Lower lobe of right lung (tissue), 2 donors: Measurements from ENCODE around the gene CLCA1. TPM values are rescaled to one million over a fixed set of nuclear protein-coding genes. Genes with fewer than 3 reads are reported as not detected.

Experiments
- ATAC-seq, 2 donors: fragments of 200-7000 bp; cut with Tn5 transposase; one replicate each; pipeline ENCODE4 v1.9.1; 2020 to 2022; ENCODE audit warnings: mild to moderate bottlenecking in 2 of 2, moderate library complexity in 2 of 2
- DNase-seq: peaks from one replicate; pipeline ENCODE4 v3.0.0-alpha.2; 2020
- H3K27ac ChIP-seq: fragments of 200-600 bp; one replicate; pipeline ENCODE4 v1.8.0; 2022
- H3K27me3 ChIP-seq: fragments of 200-600 bp; one replicate; pipeline ENCODE4 v1.8.0; 2022; ENCODE audit warnings: low read depth
- H3K36me3 ChIP-seq: fragments of 200-600 bp; one replicate; pipeline ENCODE4 v1.8.0; 2022; ENCODE audit warnings: mild to moderate bottlenecking
- H3K4me1 ChIP-seq: fragments of 200-600 bp; one replicate; pipeline ENCODE4 v1.8.0; 2022
- H3K4me3 ChIP-seq: fragments of 200-600 bp; one replicate; pipeline ENCODE4 v1.8.0; 2022; ENCODE audit warnings: mild to moderate bottlenecking
- H3K9me3 ChIP-seq: fragments of 200-600 bp; one replicate; pipeline ENCODE4 v1.8.0; 2022
- CTCF ChIP-seq: fragments of 200-600 bp; IDR thresholded peaks from one replicate; pipeline ENCODE4 v1.8.0; 2022; ENCODE audit warnings: antibody characterized with exemption, mild to moderate bottlenecking
- intact Hi-C: fragments of 100-400 bp; cut with DNase I; formaldehyde crosslinking; loops from one replicate; pipeline ENCODE4 v1.11.0; 2022
- total RNA-seq: library from RNA; stranded (reverse); fragmentation: NEBNext Ultra II Directional; extraction: Animal tissue kit (Norgen Biotek cat#: 25700); gene quantifications from one replicate; pipeline ENCODE4 v1.2.1, GENCODE V29; 2021
- donor health status: DM: no; HTN: yes; CAD: no; lungs with severe emphysema.

The CLCA1 gene
- total RNA-seq, 1 donor from 2014 or later, result not detected

GRCh38 chr1:86448670-86449069 lies 20.1 kb upstream of the CLCA1 start:
- ATAC-seq (no peak), DNase-seq (no peak)
- Histone ChIP-seq H3K4me1 (no peaks in the 10 kb centered on the region), H3K4me3 (no peak overlapping the region), H3K27me3 (no peaks in the 10 kb centered on the region), H3K36me3 (no peaks in the 10 kb centered on the region), H3K27ac (no peak overlapping the region), H3K9me3 (no peaks in the 10 kb centered on the region)
- TF ChIP-seq CTCF, result no peak
- intact Hi-C loops, result no loop called here

- intact Hi-C loops, result no loop called here
- Histone ChIP-seq H3K4me3 (no peak overlapping the region), H3K36me3 (no peaks in the 10 kb centered on the region), H3K9me3 (no peaks in the 10 kb centered on the region), H3K4me1 (no peaks in the 10 kb centered on the region), H3K27me3 (no peaks in the 10 kb centered on the region), H3K27ac (no peak overlapping the region)
- TF ChIP-seq CTCF, result no peak
- ATAC-seq (no peak), DNase-seq (no peak)
Measured at GRCh38 chr1:86449103-86449502, 19.6 kb upstream of the CLCA1 start.

- H3K27me3 ChIP-seq, result no peaks in the 10 kb centered on the region
- no peak for ATAC-seq
- TF ChIP-seq CTCF, result no peak
- H3K9me3 ChIP-seq, result no peaks in the 10 kb centered on the region
- no peak overlapping the region for H3K4me3 ChIP-seq
- intact Hi-C loops, result no loop called here
- no peak for DNase-seq
- H3K36me3 ChIP-seq, result no peaks in the 10 kb centered on the region
- no peaks in the 10 kb centered on the region for H3K4me1 ChIP-seq
- H3K27ac ChIP-seq, result no peak overlapping the region
Measured at GRCh38 chr1:86450847-86451246, 17.9 kb upstream of the CLCA1 start.

- Histone ChIP-seq H3K27me3 (no peaks in the 10 kb centered on the region), H3K9me3 (no peaks in the 10 kb centered on the region), H3K4me3 (no peak overlapping the region), H3K36me3 (no peaks in the 10 kb centered on the region), H3K27ac (no peak overlapping the region), H3K4me1 (no peaks in the 10 kb centered on the region)
- no peak for TF ChIP-seq CTCF
- no peak for ATAC-seq
- intact Hi-C loops, result no loop called here
- no peak for DNase-seq
Measured at GRCh38 chr1:86453664-86454063, 15.1 kb upstream of the CLCA1 start.

GRCh38 chr1:86455073-86455472 lies 13.7 kb upstream of the CLCA1 start:
- no peak for DNase-seq
- Histone ChIP-seq H3K27me3 (no peaks in the 10 kb centered on the region), H3K27ac (no peak overlapping the region), H3K9me3 (no peaks in the 10 kb centered on the region), H3K4me3 (no peak overlapping the region), H3K4me1 (no peaks in the 10 kb centered on the region), H3K36me3 (no peaks in the 10 kb centered on the region)
- intact Hi-C loops, result no loop called here
- TF ChIP-seq CTCF, result no peak
- ATAC-seq, result no peak

GRCh38 chr1:86460998-86461397 lies 7.7 kb upstream of the CLCA1 start:
- DNase-seq (no peak), ATAC-seq (no peak)
- Histone ChIP-seq H3K36me3 (no peaks in the 10 kb centered on the region), H3K27ac (no peak overlapping the region), H3K9me3 (no peaks in the 10 kb centered on the region), H3K4me1 (no peaks in the 10 kb centered on the region), H3K27me3 (no peaks in the 10 kb centered on the region), H3K4me3 (no peak overlapping the region)
- intact Hi-C loops, result no loop called here
- TF ChIP-seq CTCF, result no peak
